ENCODE results near the gene SDCCAG8. TPM values are rescaled to one million over a fixed set of nuclear protein-coding genes. Genes with fewer than 3 reads are reported as not detected.
A peak's percentile ranks its signal among the peaks of the same experiment; 100 is the strongest.

Gene SDCCAG8
- total and polyA plus RNA-seq, 2 donors, result 35.6 to 44.2 TPM

GRCh38 chr1:243407284-243408018 is 151.6 kb downstream of the SDCCAG8 start:
- H3K9me3 ChIP-seq (ENCODE audit: control insufficient read depth in 2 of 2, insufficient read depth in 1 of 2, low read length in 1 of 2), result no peaks in the 10 kb centered on the region
- no peak overlapping the region for H3K4me3 ChIP-seq (ENCODE audit: low read length in 2 of 2)
- whole genome bisulfite sequencing, result 49% methylated on average over 3 of the region's 3 CpGs
- no peak overlapping the region for H3K27ac ChIP-seq (ENCODE audit: low read depth in 1 of 2, low read length in 1 of 2)
- peaks cover 0 to 4% of the 10 kb centered on the region in 2 donors for H3K4me1 ChIP-seq (ENCODE audit: control insufficient read depth in 2 of 2, insufficient read depth in 2 of 2, low read length in 2 of 2)
- H3K27me3 ChIP-seq (ENCODE audit: control insufficient read depth in 2 of 2, insufficient read depth in 1 of 2, low read length in 1 of 2), result no peaks in the 10 kb centered on the region
- H3K36me3 ChIP-seq (ENCODE audit: control insufficient read depth in 2 of 2, insufficient read depth in 2 of 2, low read length in 1 of 2), result no peaks in the 10 kb centered on the region
- peak in 1 of 9 donors; percentile 39 for DNase-seq (ENCODE audit: low read depth in 6 of 9, low spot score in 9 of 9)

DNA sequence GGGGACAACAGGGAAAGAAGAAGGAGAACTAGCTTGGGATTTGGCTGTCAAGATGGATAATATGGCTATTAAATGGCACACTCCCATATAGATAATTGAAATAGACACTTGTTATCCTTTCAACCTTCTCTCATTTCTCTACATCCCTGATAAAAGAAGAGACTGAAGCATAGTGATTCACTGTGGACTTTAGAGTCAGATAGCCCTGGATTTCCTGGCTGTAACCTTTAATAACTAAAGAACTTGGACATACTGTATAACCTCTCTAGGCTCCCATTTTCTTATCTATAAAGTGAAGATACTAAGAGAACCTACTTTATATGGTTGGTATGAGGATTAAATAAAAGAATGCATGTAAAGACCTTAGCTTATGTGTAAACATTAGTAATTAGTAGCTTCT is 152.6 kb downstream of the SDCCAG8 start:
- Histone ChIP-seq H3K36me3 (ENCODE audit: control insufficient read depth in 2 of 2, insufficient read depth in 2 of 2, low read length in 1 of 2) (no peaks in the 10 kb centered on the region), H3K4me3 (ENCODE audit: low read length in 2 of 2) (no peak overlapping the region), H3K27ac (ENCODE audit: low read depth in 1 of 2, low read length in 1 of 2) (no peak overlapping the region), H3K4me1 (ENCODE audit: control insufficient read depth in 2 of 2, insufficient read depth in 2 of 2, low read length in 2 of 2) (peaks cover 0 to 5% of the 10 kb centered on the region in 2 donors), H3K9me3 (ENCODE audit: control insufficient read depth in 2 of 2, insufficient read depth in 1 of 2, low read length in 1 of 2) (no peaks in the 10 kb centered on the region), H3K27me3 (ENCODE audit: control insufficient read depth in 2 of 2, insufficient read depth in 1 of 2, low read length in 1 of 2) (no peaks in the 10 kb centered on the region)
- no peak for DNase-seq (ENCODE audit: low read depth in 6 of 9, low spot score in 9 of 9)

- H3K36me3 ChIP-seq (ENCODE audit: control insufficient read depth in 2 of 2, insufficient read depth in 2 of 2, low read length in 1 of 2), result no peaks in the 10 kb centered on the region
- peaks cover 5 to 13% of the 10 kb centered on the region in 2 donors for H3K4me1 ChIP-seq (ENCODE audit: control insufficient read depth in 2 of 2, insufficient read depth in 2 of 2, low read length in 2 of 2)
- no peak overlapping the region for H3K27ac ChIP-seq (ENCODE audit: low read depth in 1 of 2, low read length in 1 of 2)
- no peak for DNase-seq (ENCODE audit: low read depth in 6 of 9, low spot score in 9 of 9)
- over 99% methylated on average over 2 of the region's 2 CpGs for WGBS
- H3K4me3 ChIP-seq (ENCODE audit: low read length in 2 of 2), result no peak overlapping the region
- no peaks in the 10 kb centered on the region for H3K9me3 ChIP-seq (ENCODE audit: control insufficient read depth in 2 of 2, insufficient read depth in 1 of 2, low read length in 1 of 2)
- H3K27me3 ChIP-seq (ENCODE audit: control insufficient read depth in 2 of 2, insufficient read depth in 1 of 2, low read length in 1 of 2), result no peaks in the 10 kb centered on the region
These were observed 153.4 kb downstream of the SDCCAG8 start for GRCh38 chr1:243409284-243409683.

DNA sequence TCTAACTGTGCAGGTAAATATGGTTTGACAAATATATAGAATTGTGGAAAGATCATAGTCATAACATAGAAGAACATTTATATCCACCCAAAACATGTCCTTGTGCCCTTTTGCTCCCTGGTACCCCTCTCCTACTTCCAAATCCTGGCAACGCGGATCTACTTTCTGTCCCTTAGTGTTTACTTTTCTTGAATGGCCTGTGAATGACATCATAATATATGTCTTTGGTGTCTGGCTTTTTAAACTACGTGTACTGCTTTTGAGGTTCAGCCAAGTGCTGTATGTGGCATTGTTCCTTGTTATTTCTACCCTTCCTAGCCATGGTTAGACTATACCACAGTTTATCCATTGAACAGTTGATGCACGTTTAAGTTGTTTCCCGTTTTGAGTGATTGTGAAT is 155.6 kb downstream of the SDCCAG8 start:
- 98% methylated on average over 5 of the region's 5 CpGs for WGBS
- Histone ChIP-seq H3K9me3 (ENCODE audit: control insufficient read depth in 2 of 2, insufficient read depth in 1 of 2, low read length in 1 of 2) (no peaks in the 10 kb centered on the region), H3K4me3 (ENCODE audit: low read length in 2 of 2) (no peak overlapping the region), H3K27ac (ENCODE audit: low read depth in 1 of 2, low read length in 1 of 2) (no peak overlapping the region), H3K4me1 (ENCODE audit: control insufficient read depth in 2 of 2, insufficient read depth in 2 of 2, low read length in 2 of 2) (peaks cover 17 to 29% of the 10 kb centered on the region in 2 donors), H3K27me3 (ENCODE audit: control insufficient read depth in 2 of 2, insufficient read depth in 1 of 2, low read length in 1 of 2) (no peaks in the 10 kb centered on the region), H3K36me3 (ENCODE audit: control insufficient read depth in 2 of 2, insufficient read depth in 2 of 2, low read length in 1 of 2) (no peaks in the 10 kb centered on the region)
- no peak for DNase-seq (ENCODE audit: low read depth in 6 of 9, low spot score in 9 of 9)

GRCh38 chr1:243413431-243414151 is 157.8 kb downstream of the SDCCAG8 start:
- peak in 2 of 9 donors; percentile 27 to 43 for DNase-seq (ENCODE audit: low read depth in 6 of 9, low spot score in 9 of 9)
- 85% methylated on average over 8 of the region's 8 CpGs for WGBS
- H3K4me3 ChIP-seq (ENCODE audit: low read length in 2 of 2), result no peak overlapping the region
- no peak overlapping the region for H3K27ac ChIP-seq (ENCODE audit: low read depth in 1 of 2, low read length in 1 of 2)
- H3K9me3 ChIP-seq (ENCODE audit: control insufficient read depth in 2 of 2, insufficient read depth in 1 of 2, low read length in 1 of 2), result no peaks in the 10 kb centered on the region
- no peaks in the 10 kb centered on the region for H3K27me3 ChIP-seq (ENCODE audit: control insufficient read depth in 2 of 2, insufficient read depth in 1 of 2, low read length in 1 of 2)
- H3K4me1 ChIP-seq (ENCODE audit: control insufficient read depth in 2 of 2, insufficient read depth in 2 of 2, low read length in 2 of 2), result peaks cover 20 to 28% of the 10 kb centered on the region in 2 donors
- H3K36me3 ChIP-seq (ENCODE audit: control insufficient read depth in 2 of 2, insufficient read depth in 2 of 2, low read length in 1 of 2), result no peaks in the 10 kb centered on the region

- no peak for DNase-seq (ENCODE audit: low read depth in 6 of 9, low spot score in 9 of 9)
- 99% methylated on average over 6 of the region's 6 CpGs for WGBS
- H3K36me3 ChIP-seq (ENCODE audit: control insufficient read depth in 2 of 2, insufficient read depth in 2 of 2, low read length in 1 of 2), result no peaks in the 10 kb centered on the region
- H3K27ac ChIP-seq (ENCODE audit: low read depth in 1 of 2, low read length in 1 of 2), result no peak overlapping the region
- peaks cover 22 to 31% of the 10 kb centered on the region in 2 donors for H3K4me1 ChIP-seq (ENCODE audit: control insufficient read depth in 2 of 2, insufficient read depth in 2 of 2, low read length in 2 of 2)
- no peak overlapping the region for H3K4me3 ChIP-seq (ENCODE audit: low read length in 2 of 2)
- no peaks in the 10 kb centered on the region for H3K9me3 ChIP-seq (ENCODE audit: control insufficient read depth in 2 of 2, insufficient read depth in 1 of 2, low read length in 1 of 2)
- no peaks in the 10 kb centered on the region for H3K27me3 ChIP-seq (ENCODE audit: control insufficient read depth in 2 of 2, insufficient read depth in 1 of 2, low read length in 1 of 2)
These were observed 158.3 kb downstream of the SDCCAG8 start for GRCh38 chr1:243414152-243414494.

- H3K4me3 ChIP-seq (ENCODE audit: low read length in 2 of 2), result peak overlapping the region; percentile 3 to 13
- DNase-seq (ENCODE audit: low read depth in 6 of 9, low spot score in 9 of 9), result peak; percentile 36 to 88 (median 68)
- WGBS, result 22% methylated on average over 9 of the region's 9 CpGs
- peaks cover 0 to 4% of the 10 kb centered on the region in 2 donors for H3K36me3 ChIP-seq (ENCODE audit: control insufficient read depth in 2 of 2, insufficient read depth in 2 of 2, low read length in 1 of 2)
- peaks cover 22 to 36% of the 10 kb centered on the region in 2 donors for H3K4me1 ChIP-seq (ENCODE audit: control insufficient read depth in 2 of 2, insufficient read depth in 2 of 2, low read length in 2 of 2)
- no peaks in the 10 kb centered on the region for H3K27me3 ChIP-seq (ENCODE audit: control insufficient read depth in 2 of 2, insufficient read depth in 1 of 2, low read length in 1 of 2)
- H3K27ac ChIP-seq (ENCODE audit: low read depth in 1 of 2, low read length in 1 of 2), result peak overlapping the region; percentile 64 to 84
- H3K9me3 ChIP-seq (ENCODE audit: control insufficient read depth in 2 of 2, insufficient read depth in 1 of 2, low read length in 1 of 2), result no peaks in the 10 kb centered on the region
These were observed 160.0 kb downstream of the SDCCAG8 start for GRCh38 chr1:243415663-243416408.

DNA sequence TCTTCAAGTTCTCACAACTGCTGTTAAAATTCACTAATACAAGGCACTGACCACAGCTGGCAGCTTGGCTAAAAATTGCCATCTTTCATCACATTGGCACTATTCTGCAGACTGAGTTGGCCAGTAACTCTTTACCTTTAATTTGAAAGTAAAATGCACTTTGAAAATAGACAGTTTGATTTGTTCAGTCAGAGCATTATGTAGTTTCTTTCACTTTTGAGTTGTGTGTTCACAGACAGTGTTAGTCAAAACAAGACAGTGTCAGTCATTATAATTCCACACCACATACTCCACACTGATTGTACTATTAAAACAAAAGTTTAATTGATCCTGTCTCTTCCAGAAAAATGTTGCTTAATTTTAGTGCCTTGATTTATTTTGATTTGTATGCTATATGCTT is 160.7 kb downstream of the SDCCAG8 start:
- Histone ChIP-seq H3K4me3 (ENCODE audit: low read length in 2 of 2) (no peak overlapping the region), H3K27ac (ENCODE audit: low read depth in 1 of 2, low read length in 1 of 2) (peak overlapping the region in 1 of 2 donors; percentile 84), H3K4me1 (ENCODE audit: control insufficient read depth in 2 of 2, insufficient read depth in 2 of 2, low read length in 2 of 2) (peaks cover 26 to 41% of the 10 kb centered on the region in 2 donors), H3K9me3 (ENCODE audit: control insufficient read depth in 2 of 2, insufficient read depth in 1 of 2, low read length in 1 of 2) (no peaks in the 10 kb centered on the region), H3K36me3 (ENCODE audit: control insufficient read depth in 2 of 2, insufficient read depth in 2 of 2, low read length in 1 of 2) (peaks cover 0 to 4% of the 10 kb centered on the region in 2 donors), H3K27me3 (ENCODE audit: control insufficient read depth in 2 of 2, insufficient read depth in 1 of 2, low read length in 1 of 2) (no peaks in the 10 kb centered on the region)
- peak in 2 of 9 donors; percentile 16 to 49 for DNase-seq (ENCODE audit: low read depth in 6 of 9, low spot score in 9 of 9)
